GM23248 (cell line): ENCODE data around the gene PSMD5.

Experiments
- EZH2 ChIP-seq: fragments of 200-600 bp; sonication (generic); IDR thresholded peaks from 2 replicates; pipeline ENCODE4 v1.6.1; 2018; ENCODE audit warnings: antibody characterized with exemption, mild to moderate bottlenecking; ENCODE audit not compliant: insufficient read depth, poor library complexity, severe bottlenecking
- EZH2phosphoT487 ChIP-seq: fragments of 200-600 bp; sonication (generic); IDR thresholded peaks from 2 replicates; pipeline ENCODE4 v1.6.1; 2018; ENCODE audit warnings: antibody characterized with exemption, moderate library complexity, mild to moderate bottlenecking, low read depth; ENCODE audit not compliant: insufficient read depth

- no peak for TF ChIP-seq EZH2phosphoT487
- no peak for TF ChIP-seq EZH2
Observed at GRCh38 chr9:120874226-120875194, 31.8 kb upstream of the PSMD5 start.
